NCI-H2196 (cell line): ENCODE data around the gene MED25.
"Not testable (repeated sequence)": the region's sequence is repeated elsewhere in the genome, so short reads cannot be mapped to it uniquely, and the experiment has no call there.

Experiments
- DNase-seq: peaks from one replicate; lab custom pipeline; 2025; ENCODE audit not compliant: unreplicated experiment; lab: John Stamatoyannopoulos, UW

MED25 gene

GRCh38 chr19:49814010-49814409, 4.1 kb upstream of the MED25 start:
- no peak for DNase-seq

DNA sequence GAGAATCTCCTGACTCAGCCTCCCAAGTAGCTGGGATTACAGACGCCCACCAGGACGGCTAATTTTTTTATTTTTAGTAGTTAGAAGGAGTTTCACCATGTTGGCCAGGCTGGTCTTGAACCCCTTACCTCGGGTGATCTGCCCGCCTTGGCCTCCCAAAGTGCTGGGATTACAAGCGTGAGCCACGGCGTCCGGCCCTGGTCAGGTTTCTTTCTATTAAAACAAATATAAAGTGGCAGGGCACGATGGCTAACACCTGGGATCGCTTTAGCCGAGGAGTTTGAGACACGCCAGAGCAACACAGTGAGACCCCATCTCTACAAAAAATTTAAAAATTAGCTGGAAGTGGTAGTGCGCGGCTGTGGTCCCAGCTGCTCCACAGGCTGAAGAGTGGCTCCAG, 1.5 kb upstream of the MED25 start:
- no peak for DNase-seq

- no peak for DNase-seq
Measured at GRCh38 chr19:49818649-49819370, 721 bp downstream of the MED25 start.

GRCh38 chr19:49819452-49820115, 1.5 kb downstream of the MED25 start:
- DNase-seq = not testable (repeated sequence)

GRCh38 chr19:49820125-49820524, 2.0 kb downstream of the MED25 start:
- DNase-seq = no peak

DNA sequence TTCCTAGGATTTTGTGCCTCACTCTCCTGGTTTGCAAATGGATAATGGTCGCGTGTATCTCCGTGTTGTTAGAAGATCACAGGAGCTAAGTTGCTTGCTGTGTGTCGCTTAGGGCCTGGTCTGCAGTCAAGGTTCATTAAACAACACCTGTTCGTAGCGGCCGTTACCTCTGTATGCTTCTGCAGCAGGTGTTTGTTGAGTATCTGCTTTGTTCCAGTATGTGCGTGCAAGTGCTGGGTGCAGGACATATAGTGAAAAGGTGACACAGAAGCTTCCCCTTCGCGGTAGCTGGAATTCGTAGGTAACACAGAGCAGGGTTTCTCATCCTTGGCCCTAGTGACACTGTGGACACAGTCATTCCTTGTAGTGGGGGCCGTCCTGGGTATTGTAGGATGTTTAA, 5.4 kb downstream of the MED25 start:
- peak; percentile 61 for DNase-seq

- no peak for DNase-seq
Measured at GRCh38 chr19:49824662-49825061, 6.6 kb downstream of the MED25 start.

- DNase-seq = no peak
Measured at GRCh38 chr19:49827034-49827433, 8.9 kb downstream of the MED25 start.

GRCh38 chr19:49829200-49829599, 11.1 kb downstream of the MED25 start:
- no peak for DNase-seq

- no peak for DNase-seq
Measured at GRCh38 chr19:49829721-49830120, 11.6 kb downstream of the MED25 start.

DNA sequence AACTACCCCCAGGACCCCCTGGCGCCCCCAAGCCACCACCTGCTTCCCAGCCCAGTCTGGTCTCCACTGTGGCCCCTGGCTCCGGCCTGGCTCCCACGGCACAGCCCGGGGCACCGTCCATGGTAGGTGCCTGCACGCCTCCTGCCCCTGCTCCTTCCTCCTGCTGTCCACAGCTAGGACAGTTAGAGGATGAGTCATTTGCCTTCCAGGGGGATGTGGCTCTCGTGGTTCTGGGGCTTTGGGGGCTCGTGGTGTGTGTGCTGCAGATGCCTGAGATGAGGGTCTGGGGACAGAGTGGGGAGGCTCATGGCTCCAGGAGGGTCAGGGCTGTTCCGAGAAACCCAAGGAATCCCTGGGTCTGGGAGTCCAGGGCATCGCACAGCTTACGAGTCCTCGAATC, 12.7 kb downstream of the MED25 start:
- no peak for DNase-seq

GRCh38 chr19:49831592-49831991, 13.5 kb downstream of the MED25 start:
- DNase-seq = no peak

DNA sequence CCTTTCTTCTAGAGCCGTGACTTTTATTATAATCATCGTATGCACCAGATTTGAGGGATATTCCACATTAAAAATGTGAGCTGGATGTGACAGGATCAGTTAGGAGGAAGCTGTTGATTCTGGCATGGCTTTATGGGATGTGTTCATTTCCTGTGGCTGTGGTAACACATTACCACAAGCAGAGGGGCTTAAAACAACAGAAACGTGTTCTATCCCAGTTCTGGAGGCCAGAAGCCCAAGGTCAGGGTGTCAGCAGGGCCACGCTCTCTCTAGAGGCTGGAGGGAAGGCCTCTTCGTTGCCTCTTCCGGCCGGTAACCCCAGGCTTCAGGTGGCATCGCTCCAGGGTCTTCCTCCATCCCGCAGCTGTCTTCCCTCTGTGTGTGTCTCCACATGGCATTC, 14.5 kb downstream of the MED25 start:
- no peak for DNase-seq

DNA sequence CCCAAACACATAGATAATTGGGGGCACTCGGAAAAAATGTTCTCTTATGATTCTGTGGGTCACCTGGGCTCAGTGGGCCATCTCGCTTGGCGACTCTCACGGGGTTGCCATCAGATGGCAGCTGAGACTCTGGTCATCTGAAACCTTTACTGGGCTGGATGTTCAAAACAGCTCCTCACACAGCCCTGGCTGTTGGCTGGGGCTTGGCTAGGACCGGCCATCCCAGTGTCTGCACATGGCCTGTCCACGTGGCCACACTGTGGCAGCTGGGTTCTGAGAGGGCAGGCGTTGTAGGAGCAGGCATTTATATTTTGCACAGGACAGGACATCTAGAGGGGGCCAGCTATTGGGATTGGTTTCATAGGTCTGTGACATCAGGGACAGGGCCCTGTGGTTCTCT, 15.5 kb downstream of the MED25 start:
- DNase-seq = no peak

- DNase-seq = no peak
Measured at GRCh38 chr19:49835562-49835961, 17.5 kb downstream of the MED25 start.

GRCh38 chr19:49836176-49837008, 18.3 kb downstream of the MED25 start:
- DNase-seq = no peak

- no peak for DNase-seq
Measured at GRCh38 chr19:49837009-49837310, 18.9 kb downstream of the MED25 start.

DNA sequence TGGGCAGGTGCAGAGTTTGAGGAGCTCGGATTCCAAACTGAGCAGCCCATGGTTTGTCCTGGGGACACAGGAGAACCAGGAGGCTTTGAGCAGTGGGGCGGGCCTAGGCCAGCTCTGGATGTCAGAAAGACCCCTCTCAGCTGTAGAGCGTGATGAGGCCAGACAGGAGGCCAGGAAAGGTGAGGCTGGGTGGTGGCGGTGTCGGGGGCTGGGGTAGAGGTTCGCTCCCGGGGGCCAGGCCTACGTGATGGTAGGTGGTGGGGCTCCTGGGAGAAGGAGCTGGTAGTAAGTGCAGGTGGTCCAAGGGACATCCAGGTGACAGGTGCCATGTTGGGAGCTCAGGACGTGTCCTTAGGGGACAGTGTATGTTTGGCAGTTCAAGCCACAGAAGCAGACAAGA, 19.3 kb downstream of the MED25 start:
- no peak for DNase-seq

GRCh38 chr19:49838885-49839588, 20.9 kb downstream of the MED25 start:
- DNase-seq = no peak

GRCh38 chr19:49839713-49840112, 21.6 kb downstream of the MED25 start:
- DNase-seq = no peak

- no peak for DNase-seq
Measured at GRCh38 chr19:49840321-49840720, 22.2 kb downstream of the MED25 start.
